SK-N-SH (cell line): ENCODE data around the gene LIN9. TPM values are rescaled to one million over a fixed set of nuclear protein-coding genes. Genes with fewer than 3 reads are reported as not detected.

Experiments
- CTCF ChIA-PET: fragments of 300-600, 350-600 bp; formaldehyde crosslinking; extraction: SDS; loops from one replicate; lab custom pipeline; 2021; lab: Yijun Ruan, JAX
- POLR2A ChIA-PET: fragments of 350-600 bp; sonication (Branson Sonifier 250); formaldehyde crosslinking; extraction: SDS; loops from one replicate; lab custom pipeline; 2020; ENCODE audit warnings: antibody characterized with exemption, inconsistent platforms; lab: Yijun Ruan, JAX
- DNase-seq: peaks from one replicate; pipeline ENCODE4 v3.0.0; 2012
- H2AFZ ChIP-seq: fragments of 200-600 bp; sonication (generic); 2 replicates; pipeline ENCODE4 v1.8.1; 2016; ENCODE audit warnings: antibody characterized with exemption, mild to moderate bottlenecking, low read depth
- H3F3A ChIP-seq: fragments of 200-600 bp; sonication (generic); replicated peaks from 2 replicates; pipeline ENCODE3; 2016; ENCODE audit warnings: antibody characterized with exemption, mild to moderate bottlenecking; ENCODE audit not compliant: insufficient read depth
- H3K27ac ChIP-seq, 2 experiments: fragments of 200-500 bp in 1 of 2; fragments of 200-600 bp in 1 of 2; sonication (Bioruptor generic) in 1 of 2; sonication (generic), shearing (Covaris generic) in 1 of 2; 2 replicates each; pipeline versions ENCODE4 v1.5.1 to v1.6.1; 2014 to 2016; ENCODE audit warnings: low read depth in 2 of 2, inconsistent platforms in 1 of 2, low read length in 1 of 2, mild to moderate bottlenecking in 1 of 2, mixed read lengths in 1 of 2
- H3K27me3 ChIP-seq: fragments of 200-600 bp; sonication (generic), shearing (Covaris generic); 2 replicates; pipeline ENCODE4 v1.6.1; 2016; ENCODE audit warnings: mixed run types; ENCODE audit not compliant: insufficient read depth
- H3K36me3 ChIP-seq, 2 experiments: fragments of 200-500 bp in 1 of 2; fragments of 200-600 bp in 1 of 2; sonication (Bioruptor generic) in 1 of 2; sonication (generic) in 1 of 2; replicated peaks in 1 of 2; 2 replicates each; pipeline versions ENCODE3 to v1.5.1; 2014 to 2016; ENCODE audit warnings: low read length in 1 of 2, mild to moderate bottlenecking in 1 of 2; ENCODE audit not compliant: insufficient read depth in 2 of 2, control insufficient read depth in 1 of 2
- H3K4me1 ChIP-seq, 2 experiments: fragments of 200-500 bp in 1 of 2; fragments of 200-600 bp in 1 of 2; sonication (Bioruptor generic) in 1 of 2; sonication (generic), shearing (Covaris generic) in 1 of 2; 2 replicates each; pipeline versions ENCODE4 v1.5.1 to v1.6.1; 2014 to 2016; ENCODE audit warnings: low read depth in 1 of 2, low read length in 1 of 2, mixed run types in 1 of 2; ENCODE audit not compliant: insufficient read depth in 2 of 2, control insufficient read depth in 1 of 2
- H3K4me2 ChIP-seq: fragments of 200-600 bp; sonication (generic), shearing (Covaris generic); 2 replicates; pipeline ENCODE4 v1.6.1; 2017; ENCODE audit warnings: mixed run types
- H3K4me3 ChIP-seq, 2 experiments: fragments of 200-500 bp in 1 of 2; fragments of 200-600 bp in 1 of 2; sonication (Bioruptor generic) in 1 of 2; sonication (generic), shearing (Covaris generic) in 1 of 2; 2 replicates each; pipeline versions ENCODE4 v1.5.1 to v1.8.1; 2014 to 2016; ENCODE audit warnings: low read depth in 2 of 2, inconsistent platforms in 1 of 2, low read length in 1 of 2, mild to moderate bottlenecking in 1 of 2, mixed read lengths in 1 of 2, moderate library complexity in 1 of 2
- H3K79me2 ChIP-seq: fragments of 200-600 bp; sonication (generic); 2 replicates; pipeline ENCODE4 v1.8.1; 2017; ENCODE audit warnings: mild to moderate bottlenecking; ENCODE audit not compliant: insufficient read depth
- H3K9ac ChIP-seq: fragments of 200-600 bp; sonication (generic); 2 replicates; pipeline ENCODE4 v1.6.1; 2017; ENCODE audit warnings: mixed run types
- H3K9me2 ChIP-seq: fragments of 200-600 bp; sonication (generic); 2 replicates; pipeline ENCODE4 v1.6.1; 2017; ENCODE audit warnings: mixed run types
- H3K9me3 ChIP-seq: fragments of 200-600 bp; sonication (generic); 2 replicates; pipeline ENCODE4 v1.6.1; 2017; ENCODE audit warnings: mixed run types, mild to moderate bottlenecking, moderate library complexity
- H4K20me1 ChIP-seq: fragments of 200-600 bp; sonication (generic); 2 replicates; pipeline ENCODE4 v1.6.1; 2017; ENCODE audit warnings: mild to moderate bottlenecking, mixed run types; ENCODE audit not compliant: insufficient read depth
- EP300 ChIP-seq, 2 experiments: IDR thresholded peaks; 2 replicates each; pipeline versions ENCODE4 v1.4.0 to v1.6.1; 2012; ENCODE audit warnings: borderline replicate concordance in 1 of 2, low read depth in 1 of 2, low read length in 1 of 2
- FOXJ3 ChIP-seq: sonication (generic); formaldehyde crosslinking; IDR thresholded peaks from 2 replicates; pipeline ENCODE4 v1.5.1; 2020; ENCODE audit warnings: mild to moderate bottlenecking, missing genetic modification reagents
- GABPA ChIP-seq: IDR thresholded peaks from 2 replicates; pipeline ENCODE4 v1.4.0; 2012; ENCODE audit warnings: low read depth, mild to moderate bottlenecking
- JUND ChIP-seq: IDR thresholded peaks from 2 replicates; pipeline ENCODE4 v1.4.0; 2012
- MXI1 ChIP-seq: IDR thresholded peaks from 2 replicates; pipeline ENCODE4 v1.6.1; 2012; ENCODE audit warnings: mild to moderate bottlenecking, low read depth, low read length, improper control_type of control experiment
- NFIC ChIP-seq: IDR thresholded peaks from 2 replicates; pipeline ENCODE4 v1.4.0; 2012; ENCODE audit warnings: borderline replicate concordance
- NRF1 ChIP-seq: IDR thresholded peaks from 2 replicates; pipeline ENCODE4 v1.6.1; 2012; ENCODE audit warnings: low read depth, mild to moderate bottlenecking, low read length
- PBX3 ChIP-seq: IDR thresholded peaks from 2 replicates; pipeline ENCODE4; 2012
- POLR2AphosphoS5 ChIP-seq: IDR thresholded peaks from 2 replicates; pipeline ENCODE4 v1.6.1; 2012; ENCODE audit warnings: low read depth, low read length
- RCOR1 ChIP-seq: fragments of 150-350 bp; IDR thresholded peaks from 2 replicates; pipeline ENCODE4 v1.6.1; 2017; ENCODE audit warnings: antibody characterized with exemption, low read length
- RFX5 ChIP-seq: IDR thresholded peaks from 2 replicates; pipeline ENCODE4 v1.6.1; 2012; ENCODE audit warnings: mild to moderate bottlenecking, improper control_type of control experiment, low read length
- SMC3 ChIP-seq: IDR thresholded peaks from 2 replicates; pipeline ENCODE4 v1.6.1; 2012; ENCODE audit warnings: low read depth, low read length, improper control_type of control experiment
- TAF1 ChIP-seq: IDR thresholded peaks from 2 replicates; pipeline ENCODE4 v1.6.1; 2012; ENCODE audit warnings: low read depth, mild to moderate bottlenecking, low read length, moderate library complexity, borderline replicate concordance
- TCF12 ChIP-seq: IDR thresholded peaks from 2 replicates; pipeline ENCODE4 v1.4.0; 2012
- WGBS: methylation state at CpG from one replicate; pipeline ENCODE4 v1.1.6; 2017; ENCODE audit warnings: low lambda C conversion rate; 5-methylcytosine and 5-hydroxymethylcytosine counted together
- polyA plus RNA-seq, 3 experiments: library from polyadenylated mRNA; depleted of rRNA; stranded (reverse); fragments of >200 nt; gene quantifications; 2 replicates each; pipeline ENCODE4 v1.2.3, GENCODE V29; 2012
- TF ChIP-seq, protein P1 (sequence below): fragments of 150-350 bp; IDR thresholded peaks from 2 replicates; pipeline ENCODE4 v1.6.1; 2017; ENCODE audit warnings: antibody characterized with exemption, low read length, low read depth, borderline replicate concordance

Gene LIN9
- polyA plus RNA-seq, 1 of the 3 experiments (the other 2 are of a cell fraction): 1.7 TPM

DNA sequence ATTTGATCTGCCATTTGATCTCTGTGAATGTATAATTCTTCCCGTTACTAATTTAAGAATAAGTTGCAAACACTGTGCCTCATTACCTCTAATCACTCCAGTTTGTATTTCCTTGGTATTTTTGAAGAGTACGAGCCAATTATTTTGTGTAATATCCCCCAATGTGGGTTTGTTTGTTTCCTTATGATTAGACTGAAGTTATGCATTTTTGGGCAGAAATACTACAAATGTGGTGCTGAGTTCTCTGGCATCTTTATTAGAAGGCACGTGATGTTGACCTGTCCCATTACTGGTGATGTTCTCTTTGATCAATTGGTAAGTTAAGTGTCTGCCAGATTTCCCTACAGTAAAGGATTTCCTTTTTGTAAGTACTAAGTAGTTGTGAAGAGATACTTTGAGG is 75.2 kb downstream of the LIN9 start:
- Histone ChIP-seq H3K4me3 (no peak overlapping the region), H3K4me2 (no peak overlapping the region), H3K4me1 (no peaks in the 10 kb centered on the region), H3K79me2 (no peaks in the 10 kb centered on the region), H3K27me3 (no peaks in the 10 kb centered on the region), H4K20me1 (no peaks in the 10 kb centered on the region), H3K36me3 (peaks cover 15 to 22% of the 10 kb centered on the region in 2 experiments), H3F3A (peaks cover 3% of the 10 kb centered on the region), H3K27ac (no peak overlapping the region), H2AFZ (no peak overlapping the region), H3K9me3 (no peaks in the 10 kb centered on the region), H3K9ac (no peak overlapping the region), H3K9me2 (no peaks in the 10 kb centered on the region)
- ChIA-PET CTCF (interaction anchor here (0.7 kb wide), 1 partner anchor 8 kb away, joined by 3 read pairs; no protein-coding TSS in a partner anchor), POLR2A (no interaction called here)
- 99% methylated on average over 3 of the region's 3 CpGs for WGBS
- DNase-seq: no peak
- TF ChIP-seq, protein P1, sequence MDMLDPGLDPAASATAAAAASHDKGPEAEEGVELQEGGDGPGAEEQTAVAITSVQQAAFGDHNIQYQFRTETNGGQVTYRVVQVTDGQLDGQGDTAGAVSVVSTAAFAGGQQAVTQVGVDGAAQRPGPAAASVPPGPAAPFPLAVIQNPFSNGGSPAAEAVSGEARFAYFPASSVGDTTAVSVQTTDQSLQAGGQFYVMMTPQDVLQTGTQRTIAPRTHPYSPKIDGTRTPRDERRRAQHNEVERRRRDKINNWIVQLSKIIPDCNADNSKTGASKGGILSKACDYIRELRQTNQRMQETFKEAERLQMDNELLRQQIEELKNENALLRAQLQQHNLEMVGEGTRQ: no peak
- TF ChIP-seq RCOR1 (no peak), SMC3 (no peak), PBX3 (no peak)

DNA sequence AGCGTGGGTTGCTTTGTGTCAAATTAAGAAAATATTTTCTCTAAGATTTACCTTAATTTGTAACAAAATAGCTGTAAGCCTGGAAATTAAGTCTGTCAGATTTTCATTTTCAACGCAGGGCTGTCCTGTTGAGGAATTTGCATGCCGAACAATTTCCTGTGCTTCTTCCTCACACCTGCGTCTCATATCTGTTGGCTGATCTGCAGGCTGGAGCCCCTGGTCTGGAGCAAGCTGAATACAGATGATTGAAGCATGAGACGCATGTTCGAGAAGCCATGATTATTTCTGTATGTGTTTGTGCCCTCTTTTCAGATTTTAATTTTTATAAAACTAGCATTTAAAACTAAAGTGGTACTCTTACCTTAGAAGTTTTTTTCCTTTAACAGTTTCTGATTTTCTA is 75.7 kb downstream of the LIN9 start:
- Histone ChIP-seq H3K27me3 (no peaks in the 10 kb centered on the region), H3K9me2 (no peaks in the 10 kb centered on the region), H2AFZ (no peak overlapping the region), H4K20me1 (no peaks in the 10 kb centered on the region), H3K4me1 (no peaks in the 10 kb centered on the region), H3K36me3 (peaks cover 11 to 22% of the 10 kb centered on the region in 2 experiments), H3K4me2 (no peak overlapping the region), H3K79me2 (no peaks in the 10 kb centered on the region), H3F3A (peaks cover 3% of the 10 kb centered on the region), H3K27ac (no peak overlapping the region), H3K9ac (no peak overlapping the region), H3K9me3 (no peaks in the 10 kb centered on the region), H3K4me3 (no peak overlapping the region)
- ChIA-PET POLR2A (no interaction called here), CTCF (interaction anchor here (0.7 to 1.0 kb wide), 2 partner anchors 8 to 36 kb away, joined by 3 to 4 read pairs; no protein-coding TSS in a partner anchor)
- TF ChIP-seq RFX5 (no peak), GABPA (no peak), MXI1 (no peak), TCF12 (no peak), NRF1 (no peak), NFIC (no peak), JUND (no peak), EP300 (IDR thresholded peaks at IDR 0.05; ENCODE audit: borderline replicate concordance in 1 of 2, low read depth in 1 of 2, low read length in 1 of 2) (no peak), FOXJ3 (CRISPR knock-in tag) (no peak), TAF1 (no peak), POLR2AphosphoS5 (no peak)
- TF ChIP-seq, protein P1: no peak
- no peak for DNase-seq
- WGBS: 90% methylated on average over 6 of the region's 6 CpGs
